DND-41 (cell line): ENCODE results near the gene PRRC2B.
A peak's percentile ranks its signal among the peaks of the same experiment; 100 is the strongest.

ENCODE experiments used
- EZH2 ChIP-seq: IDR thresholded peaks from 3 replicates; pipeline ENCODE4 v1.6.1; 2012; ENCODE audit warnings: borderline replicate concordance, low read depth, mild to moderate bottlenecking, moderate library complexity, low read length, inconsistent platforms; ENCODE audit not compliant: severe bottlenecking
- TF ChIP-seq, protein P1 (sequence below): IDR thresholded peaks from 2 replicates; pipeline ENCODE4 v1.5.1; 2012; ENCODE audit warnings: borderline replicate concordance, low read length, moderate library complexity, mild to moderate bottlenecking; ENCODE audit not compliant: poor library complexity, severe bottlenecking; ENCODE audit errors: extremely low read depth

DNA sequence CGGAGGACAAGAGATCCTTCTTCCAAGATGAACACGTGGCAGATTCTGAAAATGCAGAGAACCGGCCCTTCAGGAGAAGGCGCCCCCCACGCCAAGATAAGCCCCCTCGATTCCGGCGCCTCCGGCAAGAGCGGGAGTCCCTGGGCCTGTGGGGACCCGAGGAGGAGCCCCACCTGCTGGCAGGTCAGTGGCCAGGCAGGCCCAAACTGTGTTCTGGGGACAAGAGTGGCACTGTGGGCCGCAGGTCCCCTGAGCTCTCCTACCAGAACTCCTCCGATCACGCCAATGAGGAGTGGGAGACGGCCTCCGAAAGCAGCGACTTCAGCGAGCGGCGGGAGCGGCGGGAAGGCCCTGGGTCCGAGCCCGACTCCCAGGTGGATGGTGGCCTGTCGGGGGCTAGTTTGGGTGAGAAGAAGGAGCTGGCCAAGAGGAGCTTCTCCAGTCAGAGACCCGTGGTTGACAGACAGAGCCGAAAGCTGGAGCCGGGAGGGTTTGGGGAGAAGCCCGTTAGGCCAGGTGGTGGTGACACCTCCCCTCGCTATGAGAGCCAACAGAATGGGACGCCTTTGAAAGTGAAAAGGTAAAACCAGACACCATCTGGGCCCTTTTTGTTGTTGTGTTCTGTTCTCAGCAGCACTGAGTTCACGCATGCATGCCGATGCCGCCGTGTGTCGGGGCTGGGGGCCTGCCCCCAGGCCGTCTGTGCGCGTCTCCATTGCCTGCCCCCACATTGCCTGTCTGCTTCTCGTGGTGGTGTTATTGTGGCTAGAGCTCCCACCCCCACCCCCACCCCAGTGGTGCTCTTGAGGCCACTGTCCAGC lies 82.3 kb downstream of the PRRC2B start:
- TF ChIP-seq, protein P1, sequence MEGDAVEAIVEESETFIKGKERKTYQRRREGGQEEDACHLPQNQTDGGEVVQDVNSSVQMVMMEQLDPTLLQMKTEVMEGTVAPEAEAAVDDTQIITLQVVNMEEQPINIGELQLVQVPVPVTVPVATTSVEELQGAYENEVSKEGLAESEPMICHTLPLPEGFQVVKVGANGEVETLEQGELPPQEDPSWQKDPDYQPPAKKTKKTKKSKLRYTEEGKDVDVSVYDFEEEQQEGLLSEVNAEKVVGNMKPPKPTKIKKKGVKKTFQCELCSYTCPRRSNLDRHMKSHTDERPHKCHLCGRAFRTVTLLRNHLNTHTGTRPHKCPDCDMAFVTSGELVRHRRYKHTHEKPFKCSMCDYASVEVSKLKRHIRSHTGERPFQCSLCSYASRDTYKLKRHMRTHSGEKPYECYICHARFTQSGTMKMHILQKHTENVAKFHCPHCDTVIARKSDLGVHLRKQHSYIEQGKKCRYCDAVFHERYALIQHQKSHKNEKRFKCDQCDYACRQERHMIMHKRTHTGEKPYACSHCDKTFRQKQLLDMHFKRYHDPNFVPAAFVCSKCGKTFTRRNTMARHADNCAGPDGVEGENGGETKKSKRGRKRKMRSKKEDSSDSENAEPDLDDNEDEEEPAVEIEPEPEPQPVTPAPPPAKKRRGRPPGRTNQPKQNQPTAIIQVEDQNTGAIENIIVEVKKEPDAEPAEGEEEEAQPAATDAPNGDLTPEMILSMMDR = peak; percentile 40
- TF ChIP-seq EZH2 = no peak
